ENCODE measurements around the gene PDE4D. TPM values are rescaled to one million over a fixed set of nuclear protein-coding genes. Genes with fewer than 3 reads are reported as not detected.

PDE4D gene
- polyA plus RNA-seq, 1 donor (not counting 4 experiments of a cell fraction or from before 2014, with no cell fraction given) = 3.6 TPM

DNA sequence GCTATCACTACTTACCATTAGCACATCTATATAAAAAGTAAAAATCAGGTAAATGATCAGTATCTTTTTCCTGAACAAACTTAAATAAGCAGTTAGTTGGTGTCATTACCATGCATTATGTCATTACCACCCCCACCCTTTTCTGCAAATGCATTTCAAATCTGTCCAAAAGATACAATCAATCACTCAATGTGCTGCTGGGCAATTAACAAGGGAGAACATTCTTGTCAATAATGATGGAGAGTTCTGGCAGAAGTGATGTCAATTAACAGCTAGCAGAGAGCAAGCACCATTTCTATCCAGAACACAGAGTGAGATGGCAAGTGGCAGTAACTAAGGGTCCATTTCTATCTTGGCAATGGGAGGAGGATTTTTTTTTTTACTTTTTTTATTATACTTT lies 3.5 kb upstream of the PDE4D start:
- Histone ChIP-seq H3K9ac (ENCODE audit: control insufficient read depth, extremely low read depth, insufficient read depth, low read length) (no peak overlapping the region), H2AFZ (ENCODE audit: control insufficient read depth, low read length) (no peak overlapping the region), H3K4me1 (ENCODE audit: control insufficient read depth, extremely low read depth, insufficient read depth, low read length) (no peaks in the 10 kb centered on the region), H4K20me1 (ENCODE audit: control insufficient read depth, extremely low read depth, insufficient read depth, low read length) (peaks cover 3% of the 10 kb centered on the region), H3K27me3 (ENCODE audit: control insufficient read depth, extremely low read depth, insufficient read depth, low read length) (peaks cover 25% of the 10 kb centered on the region), H3K9me1 (ENCODE audit: control insufficient read depth, extremely low read depth, insufficient read depth, low read length) (no peaks in the 10 kb centered on the region), H3K79me2 (ENCODE audit: control insufficient read depth, insufficient read depth, low read length) (no peaks in the 10 kb centered on the region), H3K4me2 (ENCODE audit: control insufficient read depth, extremely low read depth, insufficient read depth, low read depth, low read length) (no peak overlapping the region), H3K9me3 (ENCODE audit: control insufficient read depth, low read depth, low read length) (no peaks in the 10 kb centered on the region), H3K4me3 (ENCODE audit: control insufficient read depth in 2 of 3, extremely low read depth in 1 of 3, insufficient read depth in 2 of 3, low read depth in 1 of 3, low read length in 3 of 3) (no peak overlapping the region), H3K27ac (ENCODE audit: control insufficient read depth, insufficient read depth, low read length) (no peak overlapping the region), H3K36me3 (ENCODE audit: control insufficient read depth in 2 of 2, extremely low read depth in 1 of 2, insufficient read depth in 2 of 2, low read length in 2 of 2) (no peaks in the 10 kb centered on the region)
- TF ChIP-seq, protein P1, sequence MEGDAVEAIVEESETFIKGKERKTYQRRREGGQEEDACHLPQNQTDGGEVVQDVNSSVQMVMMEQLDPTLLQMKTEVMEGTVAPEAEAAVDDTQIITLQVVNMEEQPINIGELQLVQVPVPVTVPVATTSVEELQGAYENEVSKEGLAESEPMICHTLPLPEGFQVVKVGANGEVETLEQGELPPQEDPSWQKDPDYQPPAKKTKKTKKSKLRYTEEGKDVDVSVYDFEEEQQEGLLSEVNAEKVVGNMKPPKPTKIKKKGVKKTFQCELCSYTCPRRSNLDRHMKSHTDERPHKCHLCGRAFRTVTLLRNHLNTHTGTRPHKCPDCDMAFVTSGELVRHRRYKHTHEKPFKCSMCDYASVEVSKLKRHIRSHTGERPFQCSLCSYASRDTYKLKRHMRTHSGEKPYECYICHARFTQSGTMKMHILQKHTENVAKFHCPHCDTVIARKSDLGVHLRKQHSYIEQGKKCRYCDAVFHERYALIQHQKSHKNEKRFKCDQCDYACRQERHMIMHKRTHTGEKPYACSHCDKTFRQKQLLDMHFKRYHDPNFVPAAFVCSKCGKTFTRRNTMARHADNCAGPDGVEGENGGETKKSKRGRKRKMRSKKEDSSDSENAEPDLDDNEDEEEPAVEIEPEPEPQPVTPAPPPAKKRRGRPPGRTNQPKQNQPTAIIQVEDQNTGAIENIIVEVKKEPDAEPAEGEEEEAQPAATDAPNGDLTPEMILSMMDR (optimal IDR thresholded peaks at IDR 0.05 in 1 of 3, IDR thresholded peaks at IDR 0.05 in 1 of 3, conservative IDR thresholded peaks at IDR 0.05 in 1 of 3; ENCODE audit: extremely low read depth in 1 of 3, insufficient read depth in 2 of 3, low read length in 3 of 3) = no peak
- TF ChIP-seq EZH2 (IDR thresholded peaks at IDR 0.05; ENCODE audit: low read length) = no peak
- DNase-seq (ENCODE audit: low read depth, low spot score) (no peak), FAIRE-seq (no peak)
- dilution Hi-C loops (cut with MboI; ENCODE audit: extremely low pct_ligation_motif_present, low sequenced_read_pairs) = no loop called here

DNA sequence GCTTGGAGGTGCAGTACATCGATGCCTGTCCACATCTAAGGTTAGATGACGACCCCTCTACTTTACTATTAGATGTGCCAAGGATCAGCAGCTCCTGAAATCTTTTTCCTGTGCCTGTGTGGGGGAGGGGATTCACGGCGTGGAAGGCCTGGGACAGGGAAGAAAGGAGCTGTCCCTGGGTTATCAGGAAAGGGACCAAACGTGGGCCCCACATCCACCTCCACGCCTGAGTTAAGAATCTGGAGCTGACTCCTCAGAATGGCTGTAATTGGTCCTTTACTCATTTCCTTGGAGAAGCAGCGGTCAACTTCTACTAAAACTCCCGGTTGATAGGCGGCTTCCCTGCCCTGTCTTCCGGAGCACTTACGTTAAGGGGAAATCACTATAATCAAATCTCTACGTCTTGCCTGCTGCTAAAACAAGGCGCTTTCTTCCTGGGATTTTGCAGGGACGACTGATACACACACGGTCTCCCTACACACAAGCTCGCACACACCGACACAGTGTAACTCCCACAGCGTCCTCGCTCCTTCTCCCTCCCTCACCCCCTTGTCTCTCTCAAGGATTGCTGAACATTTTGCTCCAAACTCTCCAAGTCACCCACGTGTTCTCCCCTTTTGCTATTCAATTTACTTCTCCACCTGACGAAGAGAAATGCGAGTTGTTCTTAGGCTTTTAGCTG lies 1.4 kb downstream of the PDE4D start:
- no peaks in the 10 kb centered on the region for H3K9me3 ChIP-seq (ENCODE audit: control insufficient read depth, low read depth, low read length)
- H3K79me2 ChIP-seq (ENCODE audit: control insufficient read depth, insufficient read depth, low read length) = no peaks in the 10 kb centered on the region
- H4K20me1 ChIP-seq (ENCODE audit: control insufficient read depth, extremely low read depth, insufficient read depth, low read length) = peaks cover 3% of the 10 kb centered on the region
- no peak overlapping the region for H2AFZ ChIP-seq (ENCODE audit: control insufficient read depth, low read length)
- H3K27me3 ChIP-seq (ENCODE audit: control insufficient read depth, extremely low read depth, insufficient read depth, low read length) = peaks cover 37% of the 10 kb centered on the region
- dilution Hi-C loops (cut with MboI; ENCODE audit: extremely low pct_ligation_motif_present, low sequenced_read_pairs) = no loop called here
- no peak for FAIRE-seq
- no peak for TF ChIP-seq EZH2 (IDR thresholded peaks at IDR 0.05; ENCODE audit: low read length)
- TF ChIP-seq, protein P1 (optimal IDR thresholded peaks at IDR 0.05 in 1 of 3, IDR thresholded peaks at IDR 0.05 in 1 of 3, conservative IDR thresholded peaks at IDR 0.05 in 1 of 3; ENCODE audit: extremely low read depth in 1 of 3, insufficient read depth in 2 of 3, low read length in 3 of 3) = no peak
- H3K9ac ChIP-seq (ENCODE audit: control insufficient read depth, extremely low read depth, insufficient read depth, low read length) = no peak overlapping the region
- H3K4me2 ChIP-seq (ENCODE audit: control insufficient read depth, extremely low read depth, insufficient read depth, low read depth, low read length) = no peak overlapping the region
- H3K4me1 ChIP-seq (ENCODE audit: control insufficient read depth, extremely low read depth, insufficient read depth, low read length) = no peaks in the 10 kb centered on the region
- H3K27ac ChIP-seq (ENCODE audit: control insufficient read depth, insufficient read depth, low read length) = no peak overlapping the region
- no peak overlapping the region for H3K4me3 ChIP-seq (ENCODE audit: control insufficient read depth in 2 of 3, extremely low read depth in 1 of 3, insufficient read depth in 2 of 3, low read depth in 1 of 3, low read length in 3 of 3)
- H3K9me1 ChIP-seq (ENCODE audit: control insufficient read depth, extremely low read depth, insufficient read depth, low read length) = no peaks in the 10 kb centered on the region
- DNase-seq (ENCODE audit: low read depth, low spot score) = no peak
- no peaks in the 10 kb centered on the region for H3K36me3 ChIP-seq (ENCODE audit: control insufficient read depth in 2 of 2, extremely low read depth in 1 of 2, insufficient read depth in 2 of 2, low read length in 2 of 2)
